ENCODE results near the gene ZNF512B. TPM values are rescaled to one million over a fixed set of nuclear protein-coding genes. Genes with fewer than 3 reads are reported as not detected.
A peak's percentile ranks its signal among the peaks of the same experiment; 100 is the strongest.

Gene ZNF512B
- total RNA-seq, 1 donor: 24.8 TPM

Small RNAs within 50 kb of the gene (small RNA-seq; reads per million reads assigned to genes)
- gene MIR647 (not detected), gene MIR941-2 (not detected), gene MIR941-4 (not detected), gene MIR941-5 (not detected), gene RNU1-134P (1.2 reads per million, percentile 44 among the genes with 10 or more reads in this experiment)

Other genes starting within 250 kb of the ZNF512B start
- 15.6 TPM for gene LIME1, start 233.3 kb downstream of the ZNF512B start, total RNA-seq
- gene SLC2A4RG, start 230.2 kb downstream of the ZNF512B start, total RNA-seq: 14.3 TPM
- 36.4 TPM for gene ZBTB46, start 138.7 kb downstream of the ZNF512B start, total RNA-seq
- gene ABHD16B, start 108.4 kb downstream of the ZNF512B start, total RNA-seq: 0.27 TPM
- 47.7 TPM for gene TPD52L2, start 104.7 kb downstream of the ZNF512B start, total RNA-seq
- 38.5 TPM for gene DNAJC5, start 74.8 kb downstream of the ZNF512B start, total RNA-seq
- gene UCKL1, start 13.5 kb downstream of the ZNF512B start, total RNA-seq: 51.4 TPM
- 27.7 TPM for gene SAMD10, start 9.7 kb upstream of the ZNF512B start, total RNA-seq
- gene PRPF6, start 11.2 kb upstream of the ZNF512B start, total RNA-seq: 116 TPM
- 3.0 TPM for gene C20orf204, start 66.3 kb upstream of the ZNF512B start, total RNA-seq
- gene SOX18, start 79.7 kb upstream of the ZNF512B start, total RNA-seq: 0.54 TPM
- gene TCEA2, start 93.3 kb upstream of the ZNF512B start, total RNA-seq: 32.6 TPM
- gene RGS19, start 109.6 kb upstream of the ZNF512B start, total RNA-seq: 75.1 TPM
- gene OPRL1, start 110.2 kb upstream of the ZNF512B start, total RNA-seq: 10.5 TPM
- 5.7 TPM for gene LKAAEAR1, start 114.5 kb upstream of the ZNF512B start, total RNA-seq
- gene NPBWR2, start 137.6 kb upstream of the ZNF512B start, total RNA-seq: 0.27 TPM
- 0.27 TPM for gene MYT1, start 194.5 kb upstream of the ZNF512B start, total RNA-seq

All from hematopoietic multipotent progenitor cell (in vitro differentiated cells).